GM23338 (cell line): ENCODE measurements around the gene RNASE8. TPM values are rescaled to one million over a fixed set of nuclear protein-coding genes. Genes with fewer than 3 reads are reported as not detected.

Experiments used
- ATAC-seq: fragments of 200-7000 bp; cut with Tn5 transposase; 3 replicates; pipeline ENCODE4 v1.9.1; 2020
- DNase-seq: peaks from one replicate; pipeline ENCODE4 v3.0.0-alpha.2; 2015; ENCODE audit warnings: low spot score
- H2AFZ ChIP-seq: fragments of 200-600 bp; sonication (generic); 2 replicates; pipeline ENCODE4 v1.8.0; 2016; ENCODE audit warnings: antibody characterized with exemption, mild to moderate bottlenecking, moderate library complexity
- H3F3A ChIP-seq: fragments of 200-600 bp; sonication (generic); replicated peaks from 2 replicates; pipeline ENCODE4 v1.8.0; 2017; ENCODE audit warnings: antibody characterized with exemption, mixed run types, low read depth
- H3K27ac ChIP-seq: fragments of 200-600 bp; sonication (generic); 2 replicates; pipeline ENCODE4 v1.6.1; 2016; ENCODE audit warnings: low read depth
- H3K27me3 ChIP-seq: fragments of 200-600 bp; sonication (generic); 2 replicates; pipeline ENCODE4 v1.8.0; 2016; ENCODE audit warnings: mild to moderate bottlenecking, mixed run types, moderate library complexity; ENCODE audit not compliant: insufficient read depth
- H3K36me3 ChIP-seq: fragments of 200-600 bp; sonication (generic); 2 replicates; pipeline ENCODE4 v1.8.0; 2016; ENCODE audit warnings: mild to moderate bottlenecking; ENCODE audit not compliant: insufficient read depth
- H3K4me1 ChIP-seq: fragments of 200-600 bp; sonication (generic); 2 replicates; pipeline ENCODE4 v1.8.0; 2016; ENCODE audit warnings: mild to moderate bottlenecking, moderate library complexity; ENCODE audit not compliant: insufficient read depth
- H3K4me2 ChIP-seq: fragments of 200-600 bp; sonication (generic); 2 replicates; pipeline ENCODE4 v1.7.1; 2017; ENCODE audit warnings: mixed run types
- H3K4me3 ChIP-seq: fragments of 200-600 bp; sonication (generic); 2 replicates; pipeline ENCODE4 v1.6.1; 2016; ENCODE audit warnings: mixed run types
- H3K79me2 ChIP-seq: fragments of 200-600 bp; sonication (generic); replicated peaks from 2 replicates; pipeline ENCODE4 v1.8.0; 2017; ENCODE audit warnings: mild to moderate bottlenecking; ENCODE audit not compliant: insufficient read depth
- H3K9me2 ChIP-seq: fragments of 200-600 bp; sonication (generic); 2 replicates; pipeline ENCODE4 v1.8.0; 2017; ENCODE audit not compliant: insufficient read depth
- H4K20me1 ChIP-seq: fragments of 200-600 bp; sonication (generic); replicated peaks from 2 replicates; pipeline ENCODE4 v1.8.0; 2017; ENCODE audit warnings: mild to moderate bottlenecking; ENCODE audit not compliant: insufficient read depth
- H3K27ac Mint-ChIP-seq: 2 replicates; pipeline ENCODE4 v1.8.0; 2020; ENCODE audit warnings: inconsistent platforms, mild to moderate bottlenecking, moderate library complexity, mixed read lengths
- H3K27me3 Mint-ChIP-seq: 3 replicates; pipeline ENCODE4 v1.8.0; 2022; ENCODE audit warnings: low read depth, mild to moderate bottlenecking, moderate library complexity, mixed read lengths, inconsistent platforms; ENCODE audit not compliant: insufficient read depth, poor library complexity
- H3K36me3 Mint-ChIP-seq: 3 replicates; pipeline ENCODE4 v1.8.0; 2021; ENCODE audit warnings: low read depth, mild to moderate bottlenecking, inconsistent platforms, moderate library complexity, mixed read lengths
- H3K4me1 Mint-ChIP-seq: 3 replicates; pipeline ENCODE4 v1.8.0; 2020; ENCODE audit warnings: mild to moderate bottlenecking, inconsistent platforms, mixed read lengths
- H3K4me3 Mint-ChIP-seq: 3 replicates; pipeline ENCODE4 v1.8.0; 2021; ENCODE audit warnings: moderate library complexity, mild to moderate bottlenecking, inconsistent platforms, mixed read lengths
- H3K9me3 Mint-ChIP-seq: 3 replicates; pipeline ENCODE4 v1.8.0; 2020; ENCODE audit warnings: moderate library complexity, mild to moderate bottlenecking, inconsistent platforms, mixed read lengths
- CREB1 ChIP-seq: fragments of 250-450 bp; sonication (Bioruptor Pico); IDR thresholded peaks from 2 replicates; pipeline ENCODE4 v1.5.0; 2020; ENCODE audit warnings: low read depth, mild to moderate bottlenecking, moderate library complexity
- ETS1 ChIP-seq: IDR thresholded peaks from 2 replicates; pipeline ENCODE4 v1.6.1; 2016; ENCODE audit warnings: antibody characterized with exemption
- EZH2 ChIP-seq: fragments of 200-600 bp; sonication (generic); IDR thresholded peaks from one replicate; pipeline ENCODE4 v1.8.0; 2017; ENCODE audit warnings: antibody characterized with exemption, mild to moderate bottlenecking, low read depth; ENCODE audit not compliant: unreplicated experiment
- EZH2phosphoT487 ChIP-seq: fragments of 200-600 bp; sonication (generic); IDR thresholded peaks from one replicate; pipeline ENCODE4 v1.8.1; 2018; ENCODE audit warnings: antibody characterized with exemption; ENCODE audit not compliant: unreplicated experiment
- JUNB ChIP-seq: IDR thresholded peaks from one replicate; pipeline ENCODE4 v1.6.1; 2016; ENCODE audit warnings: antibody characterized with exemption; ENCODE audit not compliant: unreplicated experiment
- NANOG ChIP-seq: IDR thresholded peaks from 2 replicates; pipeline ENCODE4 v1.6.1; 2016; ENCODE audit warnings: antibody characterized with exemption, borderline replicate concordance
- POLR2AphosphoS5 ChIP-seq: IDR thresholded peaks from 2 replicates; pipeline ENCODE4 v1.6.1; 2016; ENCODE audit warnings: antibody characterized with exemption, low read depth
- REST ChIP-seq: IDR thresholded peaks from one replicate; pipeline ENCODE4 v1.6.1; 2018; ENCODE audit warnings: antibody characterized with exemption; ENCODE audit not compliant: unreplicated experiment
- STAT1 ChIP-seq: IDR thresholded peaks from one replicate; pipeline ENCODE4 v1.6.1; 2016; ENCODE audit warnings: antibody characterized with exemption; ENCODE audit not compliant: unreplicated experiment
- ZNF114 ChIP-seq: fragments of 250-450 bp; sonication (Bioruptor Pico); IDR thresholded peaks from 2 replicates; pipeline ENCODE4 v1.5.0; 2020; ENCODE audit warnings: mild to moderate bottlenecking, moderate library complexity
- ZNF331 ChIP-seq: fragments of 250-450 bp; sonication (Bioruptor Pico); IDR thresholded peaks from 2 replicates; pipeline ENCODE4 v1.5.0; 2020; ENCODE audit warnings: low read depth, mild to moderate bottlenecking, moderate library complexity
- ZNF462 ChIP-seq: fragments of 250-450 bp; sonication (Bioruptor Pico); IDR thresholded peaks from 2 replicates; pipeline ENCODE4 v1.5.0; 2020; ENCODE audit warnings: mild to moderate bottlenecking, moderate library complexity
- polyA plus RNA-seq: library from polyadenylated mRNA; unstranded; fragments of >200 nt; fragmentation: Nextera tagmentation; extraction: Ambion mirVana; gene quantifications from 2 replicates; pipeline ENCODE4 v1.2.1, GENCODE V29; 2016
- total RNA-seq: library from RNA; depleted of rRNA; stranded (reverse); fragments of >200 nt; shearing (Covaris generic); gene quantifications from 2 replicates; pipeline ENCODE4 v1.2.3, GENCODE V29; 2014
- TF ChIP-seq, protein P1 (sequence below), 2 experiments: fragments of 200-600 bp in 1 of 2; sonication (generic) in 1 of 2; conservative IDR thresholded peaks; 2 replicates each; pipeline versions ENCODE4 v1.5.1 to v1.6.1; 2016 to 2017; ENCODE audit warnings: antibody characterized with exemption in 2 of 2, low read depth in 2 of 2, mild to moderate bottlenecking in 2 of 2, moderate library complexity in 1 of 2

RNASE8 gene
- total and polyA plus RNA-seq, 2 experiments from 2014 or later, result not detected

- ATAC-seq, result no peak
- H3K36me3 Mint-ChIP-seq, result no peaks in the 10 kb centered on the region
- peaks cover 16% of the 10 kb centered on the region for H3K27me3 Mint-ChIP-seq
Observed at GRCh38 chr14:21029917-21030316, 27.7 kb upstream of the RNASE8 start, which contains the start of gene TPPP2. Gene TPPP2 (plus strand): TSS chr14:21030217. CDS start chr14:21030582, 365 bp downstream.

More at GRCh38 chr14:21029917-21030316, 27.7 kb upstream of the RNASE8 start, which contains the start of gene TPPP2:
- H3K4me1 ChIP-seq, result peaks cover 16% of the 10 kb centered on the region
- no peak within 1 kb of the TSS for H3K27ac ChIP-seq
- H3K4me3 ChIP-seq, result no peak within 1 kb of the TSS
- no peak for DNase-seq
- H3K9me2 ChIP-seq, result peaks cover 6% of the 10 kb centered on the region; the same call in 1 of the 2 replicates
- H3K4me2 ChIP-seq, result no peak within 1 kb of the TSS
- Mint-ChIP-seq H3K27ac (no peak within 1 kb of the TSS), H3K9me3 (no peaks in the 10 kb centered on the region), H3K4me3 (no peak within 1 kb of the TSS), H3K4me1 (peaks cover 17% of the 10 kb centered on the region)
- no peaks in the 10 kb centered on the region for H3K36me3 ChIP-seq
- TF ChIP-seq STAT1 (no peak), EZH2 (no peak), ZNF114 (no peak), CREB1 (CRISPR knock-in tag) (no peak), NANOG (no peak), ETS1 (no peak), JUNB (no peak), ZNF462 (CRISPR knock-in tag) (no peak), POLR2AphosphoS5 (no peak), EZH2phosphoT487 (no peak), REST (no peak), ZNF331 (CRISPR knock-in tag) (no peak)
- TF ChIP-seq, protein P1, sequence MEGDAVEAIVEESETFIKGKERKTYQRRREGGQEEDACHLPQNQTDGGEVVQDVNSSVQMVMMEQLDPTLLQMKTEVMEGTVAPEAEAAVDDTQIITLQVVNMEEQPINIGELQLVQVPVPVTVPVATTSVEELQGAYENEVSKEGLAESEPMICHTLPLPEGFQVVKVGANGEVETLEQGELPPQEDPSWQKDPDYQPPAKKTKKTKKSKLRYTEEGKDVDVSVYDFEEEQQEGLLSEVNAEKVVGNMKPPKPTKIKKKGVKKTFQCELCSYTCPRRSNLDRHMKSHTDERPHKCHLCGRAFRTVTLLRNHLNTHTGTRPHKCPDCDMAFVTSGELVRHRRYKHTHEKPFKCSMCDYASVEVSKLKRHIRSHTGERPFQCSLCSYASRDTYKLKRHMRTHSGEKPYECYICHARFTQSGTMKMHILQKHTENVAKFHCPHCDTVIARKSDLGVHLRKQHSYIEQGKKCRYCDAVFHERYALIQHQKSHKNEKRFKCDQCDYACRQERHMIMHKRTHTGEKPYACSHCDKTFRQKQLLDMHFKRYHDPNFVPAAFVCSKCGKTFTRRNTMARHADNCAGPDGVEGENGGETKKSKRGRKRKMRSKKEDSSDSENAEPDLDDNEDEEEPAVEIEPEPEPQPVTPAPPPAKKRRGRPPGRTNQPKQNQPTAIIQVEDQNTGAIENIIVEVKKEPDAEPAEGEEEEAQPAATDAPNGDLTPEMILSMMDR (conservative IDR thresholded peaks at IDR 0.05; ENCODE audit: low read depth in 2 of 2), result no peak
- no peaks in the 10 kb centered on the region for H3K79me2 ChIP-seq
- peaks cover 7% of the 10 kb centered on the region; the same call in 1 of the 2 replicates for H3F3A ChIP-seq
- peaks cover 6% of the 10 kb centered on the region; the same call in 1 of the 2 replicates for H3K27me3 ChIP-seq
- no peaks in the 10 kb centered on the region for H4K20me1 ChIP-seq
- H2AFZ ChIP-seq, result no peak within 1 kb of the TSS
